Lower leg skin (tissue), 4 donors: ENCODE measurements around the gene OR1L6. TPM values are rescaled to one million over a fixed set of nuclear protein-coding genes. Genes with fewer than 3 reads are reported as not detected.
A peak's percentile ranks its signal among the peaks of the same experiment; 100 is the strongest.

Experiments
- DNase-seq, 2 donors: peaks; one replicate each; pipeline ENCODE4 v3.0.0-alpha.2; 2019; ENCODE audit warnings: low spot score in 2 of 2
- H3K4me3 ChIP-seq: fragments of 200-600 bp; sonication (generic); 2 replicates; pipeline ENCODE4 v1.5.1; 2017; ENCODE audit warnings: mild to moderate bottlenecking, low read depth; ENCODE audit not compliant: poor library complexity, severe bottlenecking
- POLR2A ChIP-seq, 2 donors: fragments of 450-650 bp; IDR thresholded peaks; one replicate each; pipeline ENCODE4 v1.6.1; 2016 to 2017; ENCODE audit warnings: antibody characterized with exemption in 2 of 2, mild to moderate bottlenecking in 1 of 2, moderate library complexity in 1 of 2
- WGBS, 2 donors: methylation state at CpG; one replicate each; pipeline ENCODE4 v1.1.5; 2018; 5-methylcytosine and 5-hydroxymethylcytosine counted together
- intact Hi-C: fragments of 100-400 bp; cut with DNase I; formaldehyde crosslinking; loops from one replicate; pipeline ENCODE4 v1.15.0; 2023; ENCODE audit warnings: low total_unique reads
- total RNA-seq, 4 donors: library from RNA; depleted of rRNA; stranded (reverse); fragments of >200 nt; gene quantifications; one replicate each; pipeline ENCODE4 v1.1.0, GENCODE V29; 2016
- TF ChIP-seq, protein P1 (sequence below), 3 donors: fragments of 450-650 bp; IDR thresholded peaks; one replicate each; pipeline ENCODE4 v1.5.1; 2016; ENCODE audit warnings: antibody characterized with exemption in 3 of 3, mild to moderate bottlenecking in 3 of 3, moderate library complexity in 2 of 3

The OR1L6 gene
- total RNA-seq, 4 donors from 2014 or later: not detected

DNA sequence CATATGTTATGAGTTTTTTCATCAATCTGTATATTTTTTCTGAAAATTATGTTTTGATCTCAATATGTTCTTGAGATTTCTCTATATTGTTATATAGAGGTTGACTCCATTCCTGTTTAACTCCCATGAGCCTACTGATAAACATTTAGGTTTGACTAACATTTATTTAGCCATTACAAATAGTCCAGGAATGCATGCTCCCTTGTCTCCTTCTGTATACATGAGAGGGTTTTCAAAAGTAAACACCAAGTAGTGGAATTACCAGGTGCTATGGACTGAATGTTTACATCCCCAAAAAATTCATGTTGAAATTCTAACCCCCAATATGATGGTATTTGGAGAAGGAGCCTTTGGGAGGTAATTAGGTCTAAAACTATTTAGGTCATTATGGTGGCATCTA lies 43.2 kb downstream of the OR1L6 start:
- TF ChIP-seq POLR2A (IDR thresholded peaks at IDR 0.05): no peak
- TF ChIP-seq, protein P1, sequence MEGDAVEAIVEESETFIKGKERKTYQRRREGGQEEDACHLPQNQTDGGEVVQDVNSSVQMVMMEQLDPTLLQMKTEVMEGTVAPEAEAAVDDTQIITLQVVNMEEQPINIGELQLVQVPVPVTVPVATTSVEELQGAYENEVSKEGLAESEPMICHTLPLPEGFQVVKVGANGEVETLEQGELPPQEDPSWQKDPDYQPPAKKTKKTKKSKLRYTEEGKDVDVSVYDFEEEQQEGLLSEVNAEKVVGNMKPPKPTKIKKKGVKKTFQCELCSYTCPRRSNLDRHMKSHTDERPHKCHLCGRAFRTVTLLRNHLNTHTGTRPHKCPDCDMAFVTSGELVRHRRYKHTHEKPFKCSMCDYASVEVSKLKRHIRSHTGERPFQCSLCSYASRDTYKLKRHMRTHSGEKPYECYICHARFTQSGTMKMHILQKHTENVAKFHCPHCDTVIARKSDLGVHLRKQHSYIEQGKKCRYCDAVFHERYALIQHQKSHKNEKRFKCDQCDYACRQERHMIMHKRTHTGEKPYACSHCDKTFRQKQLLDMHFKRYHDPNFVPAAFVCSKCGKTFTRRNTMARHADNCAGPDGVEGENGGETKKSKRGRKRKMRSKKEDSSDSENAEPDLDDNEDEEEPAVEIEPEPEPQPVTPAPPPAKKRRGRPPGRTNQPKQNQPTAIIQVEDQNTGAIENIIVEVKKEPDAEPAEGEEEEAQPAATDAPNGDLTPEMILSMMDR (IDR thresholded peaks at IDR 0.05): no peak
- no peak overlapping the region for H3K4me3 ChIP-seq
- DNase-seq: no peak
- intact Hi-C loops: no loop called here

DNA sequence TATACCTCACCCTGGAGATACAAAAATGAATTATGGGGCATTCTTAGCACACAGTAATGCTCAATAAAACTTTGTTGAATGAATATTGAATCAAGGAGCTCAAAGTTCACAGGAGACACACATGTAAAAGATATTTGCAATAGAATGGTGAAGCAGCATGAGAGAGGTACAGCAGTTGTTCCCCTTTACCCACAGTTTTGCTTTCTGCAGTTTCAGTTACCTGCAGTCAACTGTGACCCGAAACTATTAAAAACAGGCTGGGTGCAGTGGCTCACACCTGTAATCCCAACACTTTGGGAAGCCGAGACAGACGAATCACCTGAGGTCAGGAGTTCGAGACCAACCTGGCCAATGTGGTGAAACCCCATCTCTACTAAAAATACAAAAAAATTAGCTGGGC lies 44.2 kb downstream of the OR1L6 start:
- H3K4me3 ChIP-seq: no peak overlapping the region
- TF ChIP-seq, protein P1 (IDR thresholded peaks at IDR 0.05): no peak
- TF ChIP-seq POLR2A (IDR thresholded peaks at IDR 0.05): no peak
- no peak for DNase-seq
- intact Hi-C loops: no loop called here
- WGBS, 2 donors: 87 to 91% methylated on average over 4 of the region's 4 CpGs

DNA sequence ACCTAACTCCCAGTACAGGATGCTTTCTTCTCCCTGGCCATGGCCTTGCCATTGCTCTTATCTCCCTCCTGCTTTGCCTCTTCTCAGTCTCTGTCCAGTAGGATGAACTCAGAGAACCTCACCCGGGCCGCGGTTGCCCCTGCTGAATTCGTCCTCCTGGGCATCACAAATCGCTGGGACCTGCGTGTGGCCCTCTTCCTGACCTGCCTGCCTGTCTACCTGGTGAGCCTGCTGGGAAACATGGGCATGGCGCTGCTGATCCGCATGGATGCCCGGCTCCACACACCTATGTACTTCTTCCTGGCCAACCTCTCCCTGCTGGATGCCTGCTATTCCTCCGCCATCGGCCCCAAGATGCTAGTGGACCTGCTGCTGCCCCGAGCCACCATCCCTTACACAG lies 46.7 kb downstream of the OR1L6 start, which contains the start of gene OR5C1:
TSS of gene OR5C1 (plus strand) at position 103 of the 400 bp plus-strand sequence. CDS start at position 103, 0 bp downstream.
- WGBS, 2 donors: 92 to 95% methylated on average over 12 of the region's 12 CpGs
- DNase-seq: no peak
- no peak within 1 kb of the TSS for H3K4me3 ChIP-seq
- TF ChIP-seq, protein P1 (IDR thresholded peaks at IDR 0.05): no peak
- intact Hi-C loops: no loop called here

- no peak overlapping the region for H3K4me3 ChIP-seq
- TF ChIP-seq, protein P1 (IDR thresholded peaks at IDR 0.05): no peak
- no peak for TF ChIP-seq POLR2A (IDR thresholded peaks at IDR 0.05)
- intact Hi-C loops: no loop called here
- WGBS, 2 donors: 94 to 96% methylated on average over 26 to 28 of the region's 28 CpGs
- peak in 1 of 2 donors; percentile 72 for DNase-seq
These were observed 47.3 kb downstream of the OR1L6 start for GRCh38 chr9:122789256-122790046.

GRCh38 chr9:122791872-122792669 lies 50.0 kb downstream of the OR1L6 start:
- TF ChIP-seq, protein P1 (IDR thresholded peaks at IDR 0.05): no peak
- TF ChIP-seq POLR2A (IDR thresholded peaks at IDR 0.05): no peak
- 86 to 95% methylated on average over 5 of the region's 5 CpGs for WGBS, 2 donors
- H3K4me3 ChIP-seq: no peak overlapping the region
- intact Hi-C loops: no loop called here
- peak in 1 of 2 donors; percentile 32 for DNase-seq
